HepG2 (cell line): ENCODE data around the gene NFYB.

Experiments used
- ARNTL ChIP-seq: sonication (generic); formaldehyde crosslinking; IDR thresholded peaks from 2 replicates; pipeline ENCODE4 v1.4.0; 2020; ENCODE audit warnings: mild to moderate bottlenecking, missing genetic modification reagents
- EZH2 ChIP-seq: conservative IDR thresholded peaks from 2 replicates; pipeline ENCODE4 v1.6.1; 2012; ENCODE audit warnings: mild to moderate bottlenecking, low read depth, low read length, moderate library complexity
- KDM1A ChIP-seq: IDR thresholded peaks from 2 replicates; pipeline ENCODE4 v1.6.1; 2016; ENCODE audit warnings: missing compliant biosample characterization
- SIN3B ChIP-seq: fragments of 150-350 bp; IDR thresholded peaks from 2 replicates; pipeline ENCODE4 v1.6.1; 2014; ENCODE audit warnings: low read length
- ZNF274 ChIP-seq: sonication (generic); formaldehyde crosslinking; IDR thresholded peaks from 2 replicates; pipeline ENCODE4 v1.5.1; 2020; ENCODE audit warnings: mild to moderate bottlenecking, missing genetic modification reagents
- ZNF850 ChIP-seq: sonication (generic); formaldehyde crosslinking; conservative IDR thresholded peaks from 2 replicates; pipeline ENCODE4 v1.9.0; 2021; ENCODE audit warnings: mild to moderate bottlenecking, missing genetic modification reagents
- TF ChIP-seq, protein P1 (sequence below): sonication (generic); formaldehyde crosslinking; IDR thresholded peaks from 2 replicates; pipeline ENCODE4 v1.5.0; 2020; ENCODE audit warnings: mild to moderate bottlenecking, missing genetic modification reagents, moderate library complexity
- TF ChIP-seq, protein P2 (sequence below): sonication (generic); formaldehyde crosslinking; conservative IDR thresholded peaks from 2 replicates; pipeline ENCODE4 v1.4.0; 2020; ENCODE audit warnings: missing genetic modification reagents

- no peak for TF ChIP-seq ZNF274
- TF ChIP-seq, protein P1, sequence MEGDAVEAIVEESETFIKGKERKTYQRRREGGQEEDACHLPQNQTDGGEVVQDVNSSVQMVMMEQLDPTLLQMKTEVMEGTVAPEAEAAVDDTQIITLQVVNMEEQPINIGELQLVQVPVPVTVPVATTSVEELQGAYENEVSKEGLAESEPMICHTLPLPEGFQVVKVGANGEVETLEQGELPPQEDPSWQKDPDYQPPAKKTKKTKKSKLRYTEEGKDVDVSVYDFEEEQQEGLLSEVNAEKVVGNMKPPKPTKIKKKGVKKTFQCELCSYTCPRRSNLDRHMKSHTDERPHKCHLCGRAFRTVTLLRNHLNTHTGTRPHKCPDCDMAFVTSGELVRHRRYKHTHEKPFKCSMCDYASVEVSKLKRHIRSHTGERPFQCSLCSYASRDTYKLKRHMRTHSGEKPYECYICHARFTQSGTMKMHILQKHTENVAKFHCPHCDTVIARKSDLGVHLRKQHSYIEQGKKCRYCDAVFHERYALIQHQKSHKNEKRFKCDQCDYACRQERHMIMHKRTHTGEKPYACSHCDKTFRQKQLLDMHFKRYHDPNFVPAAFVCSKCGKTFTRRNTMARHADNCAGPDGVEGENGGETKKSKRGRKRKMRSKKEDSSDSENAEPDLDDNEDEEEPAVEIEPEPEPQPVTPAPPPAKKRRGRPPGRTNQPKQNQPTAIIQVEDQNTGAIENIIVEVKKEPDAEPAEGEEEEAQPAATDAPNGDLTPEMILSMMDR (CRISPR knock-in tag), result no peak
- TF ChIP-seq, protein P2, sequence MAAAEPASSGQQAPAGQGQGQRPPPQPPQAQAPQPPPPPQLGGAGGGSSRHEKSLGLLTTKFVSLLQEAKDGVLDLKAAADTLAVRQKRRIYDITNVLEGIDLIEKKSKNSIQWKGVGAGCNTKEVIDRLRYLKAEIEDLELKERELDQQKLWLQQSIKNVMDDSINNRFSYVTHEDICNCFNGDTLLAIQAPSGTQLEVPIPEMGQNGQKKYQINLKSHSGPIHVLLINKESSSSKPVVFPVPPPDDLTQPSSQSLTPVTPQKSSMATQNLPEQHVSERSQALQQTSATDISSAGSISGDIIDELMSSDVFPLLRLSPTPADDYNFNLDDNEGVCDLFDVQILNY, result no peak
- TF ChIP-seq ARNTL (CRISPR knock-in tag), result no peak
- no peak for TF ChIP-seq EZH2
- TF ChIP-seq KDM1A (CRISPR knock-in tag), result no peak
- no peak for TF ChIP-seq ZNF850
- TF ChIP-seq SIN3B, result no peak
Observed at GRCh38 chr12:104105461-104105860, 32.5 kb downstream of the NFYB start.
